Endothelial cell of umbilical vein (primary cell): ENCODE results near the gene EXT2. TPM values are rescaled to one million over a fixed set of nuclear protein-coding genes. Genes with fewer than 3 reads are reported as not detected.

Source experiments
- BruUV-seq: library from RNA; stranded (reverse); fragments of 400-500 nt; replicated peaks from 2 replicates; lab custom pipeline; 2021; lab: Mats Ljungman, UMichigan
- CTCF ChIA-PET: fragments of 300-600, 350-600 bp; sonication (Branson Sonifier 250); formaldehyde crosslinking; loops from one replicate; lab custom pipeline; 2021; ENCODE audit warnings: antibody characterized with exemption, inconsistent platforms; lab: Charles Lee
- POLR2A ChIA-PET: fragments of 300-600, 350-600 bp; sonication (Branson Sonifier 250); formaldehyde crosslinking; loops from one replicate; lab custom pipeline; 2021; ENCODE audit warnings: antibody characterized with exemption, inconsistent platforms; lab: Charles Lee
- DNase-seq: peaks from one replicate; pipeline ENCODE4 v3.0.0-alpha.2; 2011; ENCODE audit warnings: low read depth, low spot score
- FAIRE-seq: peaks from 2 replicates; lab custom pipeline; 2011; peaks lifted over from hg19 to GRCh38; lab: Jason Lieb, UNC
- H2AFZ ChIP-seq: 2 replicates; pipeline ENCODE4 v1.6.0; 2012; ENCODE audit warnings: low read depth, low read length, control low read depth, inconsistent platforms
- H3K27ac ChIP-seq: 2 replicates; pipeline ENCODE4 v1.5.1; 2011; ENCODE audit warnings: low read depth, mild to moderate bottlenecking, control low read depth, low read length, moderate library complexity; ENCODE audit not compliant: insufficient read depth
- H3K27me3 ChIP-seq, 2 experiments: 2 replicates each; pipeline versions ENCODE4 v1.6.0 to v1.6.1; 2011; ENCODE audit warnings: low read length in 2 of 2, mixed read lengths in 1 of 2; ENCODE audit not compliant: control insufficient read depth in 2 of 2, insufficient read depth in 2 of 2
- H3K36me3 ChIP-seq, 2 experiments: 2 replicates in 1 of 2; 3 replicates in 1 of 2; pipeline ENCODE4 v1.5.1; 2011; ENCODE audit warnings: low read length in 2 of 2, mild to moderate bottlenecking in 1 of 2, moderate library complexity in 1 of 2; ENCODE audit not compliant: control insufficient read depth in 2 of 2, insufficient read depth in 2 of 2; ENCODE audit errors: extremely low read depth in 1 of 2
- H3K4me1 ChIP-seq: 3 replicates; pipeline ENCODE4 v1.5.1; 2011; ENCODE audit warnings: mild to moderate bottlenecking, low read length; ENCODE audit not compliant: control insufficient read depth, insufficient read depth; ENCODE audit errors: extremely low read depth
- H3K4me2 ChIP-seq: 2 replicates; pipeline ENCODE4 v1.6.1; 2011; ENCODE audit warnings: low read length, control low read depth, mixed read lengths; ENCODE audit not compliant: insufficient read depth
- H3K4me3 ChIP-seq, 3 experiments: fragments of 200-600 bp in 1 of 3; sonication (generic), shearing (Covaris generic) in 1 of 3; replicated peaks in 1 of 3; 2 replicates each; pipeline ENCODE4 v1.5.1; 2011 to 2016; ENCODE audit warnings: control low read depth in 3 of 3, low read length in 3 of 3, mild to moderate bottlenecking in 2 of 3, inconsistent platforms in 1 of 3, low read depth in 1 of 3, moderate library complexity in 1 of 3; ENCODE audit not compliant: insufficient read depth in 1 of 3
- H3K79me2 ChIP-seq: 2 replicates; pipeline ENCODE4 v1.6.0; 2012; ENCODE audit warnings: low read length, inconsistent platforms; ENCODE audit not compliant: control insufficient read depth, insufficient read depth
- H3K9ac ChIP-seq: replicated peaks from 2 replicates; pipeline ENCODE3; 2011; ENCODE audit warnings: low read length, control low read depth; ENCODE audit not compliant: insufficient read depth; ENCODE audit errors: extremely low read depth
- H3K9me1 ChIP-seq: replicated peaks from 3 replicates; pipeline ENCODE4 v1.6.0; 2011; ENCODE audit warnings: mild to moderate bottlenecking, low read length; ENCODE audit not compliant: control insufficient read depth, insufficient read depth; ENCODE audit errors: extremely low read depth
- H3K9me3 ChIP-seq: replicated peaks from 2 replicates; pipeline ENCODE4 v1.5.1; 2012; ENCODE audit warnings: low read length, inconsistent platforms; ENCODE audit not compliant: control insufficient read depth, insufficient read depth
- H4K20me1 ChIP-seq: replicated peaks from 2 replicates; pipeline ENCODE3; 2011; ENCODE audit warnings: mild to moderate bottlenecking, low read length; ENCODE audit not compliant: control insufficient read depth, insufficient read depth; ENCODE audit errors: extremely low read depth
- CTCF ChIP-seq, 2 donors: IDR thresholded peaks; 1 replicate in 1 of 2; 2 replicates in 1 of 2; pipeline ENCODE4 v1.5.1; 2011; ENCODE audit warnings: low read length in 2 of 2, mild to moderate bottlenecking in 2 of 2, moderate library complexity in 2 of 2, control low read depth in 1 of 2, inconsistent platforms in 1 of 2, low read depth in 1 of 2; ENCODE audit not compliant: insufficient read depth in 1 of 2; ENCODE audit errors: extremely low read depth in 1 of 2
- EZH2 ChIP-seq: IDR thresholded peaks from 2 replicates; pipeline ENCODE4 v1.6.1; 2012; ENCODE audit warnings: borderline replicate concordance, low read depth, mild to moderate bottlenecking, moderate library complexity, low read length, inconsistent platforms; ENCODE audit not compliant: severe bottlenecking
- FOS ChIP-seq: IDR thresholded peaks from 2 replicates; pipeline ENCODE4 v1.6.1; 2011; ENCODE audit warnings: mild to moderate bottlenecking, low read length, moderate library complexity, borderline replicate concordance; ENCODE audit not compliant: insufficient read depth
- GATA2 ChIP-seq: IDR thresholded peaks from 2 replicates; pipeline ENCODE4 v1.7.0; 2011; ENCODE audit warnings: low read depth, mild to moderate bottlenecking, moderate library complexity, mixed read lengths, low read length; ENCODE audit not compliant: insufficient read length, insufficient read depth
- JUN ChIP-seq: IDR thresholded peaks from 2 replicates; pipeline ENCODE4 v1.6.1; 2011; ENCODE audit warnings: borderline replicate concordance, low read depth; ENCODE audit not compliant: insufficient read length, insufficient read depth
- MAX ChIP-seq: IDR thresholded peaks from 2 replicates; pipeline ENCODE4 v1.6.1; 2011; ENCODE audit not compliant: insufficient read depth, insufficient read length
- MYC ChIP-seq: IDR thresholded peaks from one replicate; pipeline ENCODE4 v1.6.1; 2011; ENCODE audit warnings: mild to moderate bottlenecking, low read depth, low read length
- POLR2A ChIP-seq: IDR thresholded peaks from 2 replicates; pipeline ENCODE4 v1.6.1; 2012; ENCODE audit warnings: low read depth, mild to moderate bottlenecking, control low read depth, low read length
- POLR2AphosphoS5 ChIP-seq: IDR thresholded peaks from 2 replicates; pipeline ENCODE4 v1.6.1; 2012; ENCODE audit warnings: low read depth, mild to moderate bottlenecking, control low read depth, low read length, moderate library complexity; ENCODE audit not compliant: insufficient read depth
- dilution Hi-C: fragments of 300-500 bp; cut with MboI; formaldehyde crosslinking; loops from one replicate; pipeline ENCODE4 v1.15.0; 2019; ENCODE audit warnings: low sequenced_read_pairs; ENCODE audit not compliant: extremely low pct_ligation_motif_present
- intact Hi-C: fragments of 100-400 bp; cut with micrococcal nuclease; formaldehyde crosslinking; loops from one replicate; pipeline ENCODE4 v1.10.0; 2022
- polyA plus RNA-seq, 4 experiments: library from polyadenylated mRNA; depleted of rRNA in 3 of 4; stranded (reverse) in 3 of 4; unstranded in 1 of 4; fragments of >200 nt; gene quantifications; 2 replicates each; pipeline versions ENCODE4 v1.2.1 to v1.2.3, GENCODE V29; 2011 to 2012; ENCODE audit warnings: missing spikeins in 1 of 4
- total RNA-seq: library from RNA; stranded (reverse); gene quantifications from 2 replicates; pipeline ENCODE4 v1.2.3, GENCODE V29; 2021

EXT2 gene
- total and polyA plus RNA-seq, 2 donors (not counting 3 experiments of a cell fraction or from before 2014, with no cell fraction given) = 50.9 to 60.3 TPM

- dilution Hi-C loops = no loop called here
- POLR2A ChIA-PET = interaction anchor here (0.7 kb wide), 1 partner anchor 35 kb away, joined by 3 read pairs; no protein-coding TSS in a partner anchor
- Histone ChIP-seq H3K27me3 (no peaks in the 10 kb centered on the region), H3K36me3 (no peaks in the 10 kb centered on the region), H3K9me1 (no peaks in the 10 kb centered on the region), H3K4me1 (no peaks in the 10 kb centered on the region), H3K9ac (no peak overlapping the region), H3K27ac (no peak overlapping the region), H4K20me1 (no peaks in the 10 kb centered on the region), H3K4me2 (no peak overlapping the region), H3K9me3 (no peaks in the 10 kb centered on the region), H3K4me3 (no peak overlapping the region), H2AFZ (no peak overlapping the region), H3K79me2 (no peaks in the 10 kb centered on the region)
- CTCF ChIA-PET = no interaction called here
- BruUV-seq = no TSS peak
- TF ChIP-seq FOS (no peak), EZH2 (no peak)
- FAIRE-seq (no peak), DNase-seq (peak; percentile 18)
- intact Hi-C loops = no loop called here
Observed at GRCh38 chr11:44229098-44229497, 133.6 kb downstream of the EXT2 start.

- Histone ChIP-seq H3K9me3 (no peaks in the 10 kb centered on the region), H3K4me3 (no peak overlapping the region), H3K79me2 (no peaks in the 10 kb centered on the region), H3K27ac (no peak overlapping the region), H2AFZ (no peak overlapping the region), H3K36me3 (no peaks in the 10 kb centered on the region), H3K4me1 (no peaks in the 10 kb centered on the region), H3K27me3 (no peaks in the 10 kb centered on the region), H3K9me1 (no peaks in the 10 kb centered on the region), H3K9ac (no peak overlapping the region), H3K4me2 (no peak overlapping the region), H4K20me1 (no peaks in the 10 kb centered on the region)
- no peak for DNase-seq
- FAIRE-seq = no peak
- no TSS peak for BruUV-seq
- intact Hi-C loops (no loop called here), dilution Hi-C loops (no loop called here)
- ChIA-PET CTCF (no interaction called here), POLR2A (no interaction called here)
- TF ChIP-seq POLR2AphosphoS5 (no peak), FOS (no peak), MAX (no peak), CTCF (IDR thresholded peaks at IDR 0.05; ENCODE audit: extremely low read depth in 1 of 2, insufficient read depth in 1 of 2, low read depth in 1 of 2, low read length in 2 of 2) (no peak), POLR2A (no peak), JUN (no peak), EZH2 (no peak), GATA2 (no peak), MYC (no peak)
Observed at GRCh38 chr11:44229624-44230023, 134.1 kb downstream of the EXT2 start.
